Vagina (tissue), 2 donors: ENCODE results near the gene TRIM69. TPM values are rescaled to one million over a fixed set of nuclear protein-coding genes. Genes with fewer than 3 reads are reported as not detected.
"Not testable (repeated sequence)": the region's sequence is repeated elsewhere in the genome, so short reads cannot be mapped to it uniquely, and the experiment has no call there.

Experiments
- DNase-seq, 2 donors: peaks; one replicate each; pipeline ENCODE4 v3.0.0-alpha.2; 2017; ENCODE audit errors: extremely low spot score in 2 of 2
- H3K27ac ChIP-seq: fragments of 200-600 bp; sonication (generic); one replicate; pipeline ENCODE4 v1.5.1; 2019
- H3K27me3 ChIP-seq: fragments of 200-600 bp; sonication (generic); one replicate; pipeline ENCODE4 v1.5.1; 2019
- H3K36me3 ChIP-seq, 2 donors: fragments of 200-600 bp; sonication (generic); one replicate each; pipeline ENCODE4 v1.5.1; 2017 to 2019
- H3K4me1 ChIP-seq: fragments of 200-600 bp; sonication (generic); one replicate; pipeline ENCODE4 v1.5.1; 2019
- H3K4me3 ChIP-seq, 2 donors: fragments of 200-600 bp; sonication (generic); 1 replicate in 1 of 2; 2 replicates in 1 of 2; pipeline ENCODE4 v1.5.1; 2016 to 2019
- H3K9me3 ChIP-seq: fragments of 200-600 bp; sonication (generic); one replicate; pipeline ENCODE4 v1.5.1; 2019
- CTCF ChIP-seq, 3 experiments: fragments of 450-650 bp in 2 of 3; fragments of 200-600 bp in 1 of 3; sonication (generic) in 1 of 3; IDR thresholded peaks; one replicate each; pipeline ENCODE4 v1.5.1; 2017 to 2019; ENCODE audit warnings: antibody characterized with exemption in 3 of 3, mild to moderate bottlenecking in 2 of 3, moderate library complexity in 2 of 3
- POLR2A ChIP-seq, 2 donors: fragments of 450-650 bp; IDR thresholded peaks; one replicate each; pipeline ENCODE4 v1.6.1; 2017; ENCODE audit warnings: antibody characterized with exemption in 2 of 2, mild to moderate bottlenecking in 2 of 2, moderate library complexity in 2 of 2
- POLR2AphosphoS5 ChIP-seq, 2 donors: sonication (generic); formaldehyde crosslinking; IDR thresholded peaks; one replicate each; pipeline ENCODE4 v1.9.0; 2017; ENCODE audit warnings: antibody characterized with exemption in 2 of 2, mild to moderate bottlenecking in 2 of 2, low read depth in 1 of 2; ENCODE audit not compliant: insufficient read depth in 1 of 2
- intact Hi-C: fragments of 100-400 bp; cut with DNase I; formaldehyde crosslinking; loops from one replicate; pipeline ENCODE4 v1.15.1; 2023
- total RNA-seq: library from RNA; depleted of rRNA; stranded (reverse); fragments of >200 nt; gene quantifications from one replicate; pipeline ENCODE4 v1.2.3, GENCODE V29; 2016

TRIM69 gene
- total RNA-seq, 1 donor from 2014 or later, result 11.3 TPM

- no peak for DNase-seq
- no peaks in the 10 kb centered on the region for H3K27me3 ChIP-seq
- TF ChIP-seq POLR2A (IDR thresholded peaks at IDR 0.05) (no peak), POLR2AphosphoS5 (IDR thresholded peaks at IDR 0.05; ENCODE audit: insufficient read depth in 1 of 2, low read depth in 1 of 2) (no peak), CTCF (IDR thresholded peaks at IDR 0.05) (peak in 2 of 3 experiments; percentile 68 to 77)
- H3K4me3 ChIP-seq, result no peak overlapping the region
- no peaks in the 10 kb centered on the region for H3K36me3 ChIP-seq
- H3K9me3 ChIP-seq, result no peaks in the 10 kb centered on the region
- intact Hi-C loops, result loop anchor here (10.0 kb wide), 1 partner anchor 164 kb away; no protein-coding TSS in a partner anchor
- H3K27ac ChIP-seq, result no peak overlapping the region
- no peaks in the 10 kb centered on the region for H3K4me1 ChIP-seq
These were observed 2.1 kb downstream of the TRIM69 start for GRCh38 chr15:44738340-44738984.

- H3K4me1 ChIP-seq, H3K4me3 ChIP-seq, H3K9me3 ChIP-seq, DNase-seq, H3K27ac ChIP-seq, H3K36me3 ChIP-seq, H3K27me3 ChIP-seq: not testable (repeated sequence)
- intact Hi-C loops, result loop anchor here (10.0 kb wide), 1 partner anchor 165 kb away; no protein-coding TSS in a partner anchor
These were observed 3.0 kb downstream of the TRIM69 start for GRCh38 chr15:44739222-44739847.

GRCh38 chr15:44743454-44743853 is 7.1 kb downstream of the TRIM69 start:
- H3K9me3 ChIP-seq, intact Hi-C loops, DNase-seq, H3K27ac ChIP-seq, H3K4me3 ChIP-seq, H3K4me1 ChIP-seq, H3K36me3 ChIP-seq, H3K27me3 ChIP-seq: not testable (repeated sequence)

- DNase-seq, result no peak
- Histone ChIP-seq H3K9me3 (no peaks in the 10 kb centered on the region), H3K27ac (no peak overlapping the region), H3K36me3 (no peaks in the 10 kb centered on the region), H3K27me3 (no peaks in the 10 kb centered on the region), H3K4me3 (no peak overlapping the region), H3K4me1 (no peaks in the 10 kb centered on the region)
- intact Hi-C loops, result no loop called here
- TF ChIP-seq CTCF (IDR thresholded peaks at IDR 0.05) (no peak), POLR2AphosphoS5 (IDR thresholded peaks at IDR 0.05; ENCODE audit: insufficient read depth in 1 of 2, low read depth in 1 of 2) (no peak), POLR2A (IDR thresholded peaks at IDR 0.05) (no peak)
These were observed 17.0 kb downstream of the TRIM69 start for GRCh38 chr15:44753345-44753744.

GRCh38 chr15:44763187-44763586 is 26.9 kb downstream of the TRIM69 start:
- no peaks in the 10 kb centered on the region for H3K36me3 ChIP-seq
- no peaks in the 10 kb centered on the region for H3K4me1 ChIP-seq
- no peak overlapping the region for H3K27ac ChIP-seq
- TF ChIP-seq CTCF (IDR thresholded peaks at IDR 0.05) (no peak), POLR2A (IDR thresholded peaks at IDR 0.05) (no peak)
- H3K4me3 ChIP-seq, result no peak overlapping the region
- intact Hi-C loops, result no loop called here
- no peaks in the 10 kb centered on the region for H3K9me3 ChIP-seq
- no peak for DNase-seq
- H3K27me3 ChIP-seq, result no peaks in the 10 kb centered on the region

- Histone ChIP-seq H3K4me1 (no peaks in the 10 kb centered on the region), H3K9me3 (no peaks in the 10 kb centered on the region), H3K27ac (no peak overlapping the region), H3K4me3 (no peak overlapping the region), H3K27me3 (no peaks in the 10 kb centered on the region), H3K36me3 (no peaks in the 10 kb centered on the region)
- intact Hi-C loops, result no loop called here
- no peak for DNase-seq
- no peak for TF ChIP-seq POLR2A (IDR thresholded peaks at IDR 0.05)
- no peak for TF ChIP-seq CTCF (IDR thresholded peaks at IDR 0.05)
- no peak for TF ChIP-seq POLR2AphosphoS5 (IDR thresholded peaks at IDR 0.05; ENCODE audit: insufficient read depth in 1 of 2, low read depth in 1 of 2)
These were observed 27.5 kb downstream of the TRIM69 start for GRCh38 chr15:44763848-44764247.
